Caco-2 (cell line): ENCODE measurements around the gene NRCAM. TPM values are rescaled to one million over a fixed set of nuclear protein-coding genes. Genes with fewer than 3 reads are reported as not detected.

ENCODE experiments used
- BruUV-seq: library from RNA; stranded (reverse); fragments of 400-500 nt; replicated peaks from 2 replicates; lab custom pipeline; 2021; lab: Mats Ljungman, UMichigan
- CTCF ChIA-PET: fragments of 300-600 bp; sonication (Branson Sonifier 250); formaldehyde crosslinking; loops from one replicate; lab custom pipeline; 2022; ENCODE audit warnings: antibody characterized with exemption; lab: Charles Lee
- POLR2A ChIA-PET: fragments of 300-600 bp; sonication (Branson Sonifier 250); formaldehyde crosslinking; loops from one replicate; lab custom pipeline; 2022; ENCODE audit warnings: antibody characterized with exemption; lab: Charles Lee
- DNase-seq, 2 experiments: peaks; one replicate each; pipeline versions ENCODE4 v3.0.0 to v3.0.0-alpha.2; 2020 to 2022
- H3K27me3 ChIP-seq: replicated peaks from 2 replicates; pipeline ENCODE4 v1.6.0; 2011; ENCODE audit warnings: low read length; ENCODE audit not compliant: control insufficient read depth, insufficient read depth
- H3K36me3 ChIP-seq: 2 replicates; pipeline ENCODE4 v1.5.1; 2011; ENCODE audit warnings: low read length; ENCODE audit not compliant: control insufficient read depth, insufficient read depth
- H3K4me1 ChIP-seq: fragments of 250-450 bp; sonication (Bioruptor Pico); 2 replicates; pipeline ENCODE4 v1.5.1; 2020; ENCODE audit warnings: mild to moderate bottlenecking
- H3K4me3 ChIP-seq: 2 replicates; pipeline ENCODE4 v1.5.1; 2011; ENCODE audit warnings: low read depth, mild to moderate bottlenecking, control low read depth, low read length
- H3K9me3 ChIP-seq: fragments of 250-450 bp; sonication (Bioruptor Pico); 2 replicates; pipeline ENCODE4 v1.5.1; 2020; ENCODE audit warnings: mild to moderate bottlenecking, moderate library complexity
- H3K27ac Mint-ChIP-seq: one replicate; pipeline ENCODE4 v1.8.0; 2022; ENCODE audit warnings: mixed read lengths; ENCODE audit not compliant: unreplicated experiment
- H3K27me3 Mint-ChIP-seq: one replicate; pipeline ENCODE4 v1.8.0; 2022; ENCODE audit warnings: mixed read lengths; ENCODE audit not compliant: insufficient read depth, unreplicated experiment
- H3K36me3 Mint-ChIP-seq: one replicate; pipeline ENCODE4 v1.8.0; 2022; ENCODE audit warnings: mild to moderate bottlenecking, mixed read lengths; ENCODE audit not compliant: insufficient read depth, unreplicated experiment
- H3K4me1 Mint-ChIP-seq: one replicate; pipeline ENCODE4 v1.8.0; 2022; ENCODE audit warnings: low read depth, mixed read lengths; ENCODE audit not compliant: unreplicated experiment
- H3K4me3 Mint-ChIP-seq: one replicate; pipeline ENCODE4 v1.8.0; 2022; ENCODE audit warnings: mild to moderate bottlenecking, moderate library complexity, mixed read lengths; ENCODE audit not compliant: unreplicated experiment
- H3K9me3 Mint-ChIP-seq: one replicate; pipeline ENCODE4 v1.8.0; 2022; ENCODE audit warnings: mixed read lengths; ENCODE audit not compliant: unreplicated experiment
- CTCF ChIP-seq, 2 experiments: fragments of 200-600 bp in 1 of 2; IDR thresholded peaks; 1 replicate in 1 of 2; 2 replicates in 1 of 2; pipeline versions ENCODE4 v1.5.1 to v1.8.0; 2011 to 2022; ENCODE audit warnings: antibody characterized with exemption in 1 of 2, control low read depth in 1 of 2, inconsistent platforms in 1 of 2, low read depth in 1 of 2, low read length in 1 of 2, mild to moderate bottlenecking in 1 of 2, moderate library complexity in 1 of 2; ENCODE audit not compliant: insufficient read depth in 1 of 2, severe bottlenecking in 1 of 2, unreplicated experiment in 1 of 2
- intact Hi-C: fragments of 100-400 bp; cut with micrococcal nuclease; formaldehyde crosslinking; loops from one replicate; pipeline ENCODE4 v1.10.0; 2022; ENCODE audit not compliant: unreplicated experiment
- total RNA-seq: library from RNA; stranded (reverse); gene quantifications from 2 replicates; pipeline ENCODE4 v1.2.3, GENCODE V29; 2022

NRCAM gene
- total RNA-seq, 1 experiment from 2014 or later = 96.2 TPM

GRCh38 chr7:108316708-108317107 lies 139.5 kb downstream of the NRCAM start:
- TF ChIP-seq CTCF (IDR thresholded peaks at IDR 0.05; ENCODE audit: insufficient read depth in 1 of 2, low read depth in 1 of 2, low read length in 1 of 2, severe bottlenecking in 1 of 2, unreplicated experiment in 1 of 2) = no peak
- Histone ChIP-seq H3K9me3 (no peaks in the 10 kb centered on the region), H3K4me3 (no peak overlapping the region), H3K36me3 (no peaks in the 10 kb centered on the region), H3K27me3 (no peaks in the 10 kb centered on the region; the same call in 1 of the 2 replicates), H3K4me1 (no peaks in the 10 kb centered on the region)
- Mint-ChIP-seq H3K4me3 (no peak overlapping the region), H3K9me3 (no peaks in the 10 kb centered on the region), H3K27me3 (no peaks in the 10 kb centered on the region), H3K27ac (no peak overlapping the region), H3K4me1 (no peaks in the 10 kb centered on the region), H3K36me3 (peaks cover 6% of the 10 kb centered on the region)
- DNase-seq = no peak
- no TSS peak for BruUV-seq
- ChIA-PET CTCF (no interaction called here), POLR2A (no interaction called here)
- intact Hi-C loops = no loop called here

- POLR2A ChIA-PET = no interaction called here
- no peaks in the 10 kb centered on the region for H3K4me1 ChIP-seq
- BruUV-seq = no TSS peak
- Mint-ChIP-seq H3K27ac (no peak overlapping the region), H3K27me3 (no peaks in the 10 kb centered on the region), H3K36me3 (peaks cover 6% of the 10 kb centered on the region), H3K9me3 (no peaks in the 10 kb centered on the region), H3K4me3 (no peak overlapping the region), H3K4me1 (no peaks in the 10 kb centered on the region)
- H3K9me3 ChIP-seq = no peaks in the 10 kb centered on the region
- H3K4me3 ChIP-seq = no peak overlapping the region
- no peak for DNase-seq
- intact Hi-C loops = no loop called here
- H3K36me3 ChIP-seq = no peaks in the 10 kb centered on the region
- H3K27me3 ChIP-seq = no peaks in the 10 kb centered on the region
- TF ChIP-seq CTCF (IDR thresholded peaks at IDR 0.05; ENCODE audit: insufficient read depth in 1 of 2, low read depth in 1 of 2, low read length in 1 of 2, severe bottlenecking in 1 of 2, unreplicated experiment in 1 of 2) = no peak
- CTCF ChIA-PET = no interaction called here
Observed at GRCh38 chr7:108314551-108314950, 141.7 kb downstream of the NRCAM start.

GRCh38 chr7:108314049-108314448 lies 142.2 kb downstream of the NRCAM start:
- peaks cover 6% of the 10 kb centered on the region for H3K36me3 Mint-ChIP-seq
- POLR2A ChIA-PET = no interaction called here
- Histone ChIP-seq H3K36me3 (no peaks in the 10 kb centered on the region), H3K4me1 (no peaks in the 10 kb centered on the region), H3K4me3 (no peak overlapping the region), H3K9me3 (no peaks in the 10 kb centered on the region), H3K27me3 (no peaks in the 10 kb centered on the region)
- H3K9me3 Mint-ChIP-seq = no peaks in the 10 kb centered on the region
- BruUV-seq = no TSS peak
- no peaks in the 10 kb centered on the region for H3K27me3 Mint-ChIP-seq
- H3K27ac Mint-ChIP-seq = no peak overlapping the region
- H3K4me3 Mint-ChIP-seq = no peak overlapping the region
- no peak for DNase-seq
- intact Hi-C loops = no loop called here
- TF ChIP-seq CTCF (IDR thresholded peaks at IDR 0.05; ENCODE audit: insufficient read depth in 1 of 2, low read depth in 1 of 2, low read length in 1 of 2, severe bottlenecking in 1 of 2, unreplicated experiment in 1 of 2) = no peak
- no peaks in the 10 kb centered on the region for H3K4me1 Mint-ChIP-seq
- CTCF ChIA-PET = no interaction called here
